ENCODE measurements around the gene PITPNC1. TPM values are rescaled to one million over a fixed set of nuclear protein-coding genes. Genes with fewer than 3 reads are reported as not detected.

The PITPNC1 gene
- total and polyA plus RNA-seq, 2 donors (not counting 3 experiments of a cell fraction or from before 2014, with no cell fraction given): 2.4 to 9.6 TPM

DNA sequence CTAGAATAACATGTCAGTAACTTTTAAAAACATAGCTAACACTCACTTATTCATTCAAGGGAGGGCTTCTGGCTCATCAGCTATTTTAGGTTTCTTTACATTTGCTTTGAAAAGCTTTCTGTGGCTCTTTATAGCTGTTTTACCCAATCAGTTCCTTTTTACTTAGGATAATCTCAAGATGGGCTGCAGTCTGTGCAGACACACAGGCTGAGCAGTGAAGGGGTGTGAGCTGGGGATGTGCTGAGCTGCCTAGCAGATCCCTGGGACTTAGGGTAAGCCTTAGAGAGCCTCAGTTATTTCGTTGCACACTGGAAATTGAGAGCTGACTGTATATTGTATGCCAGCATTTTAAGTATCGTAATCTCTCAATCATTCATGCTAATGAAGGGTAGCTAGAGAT, 310.4 kb downstream of the PITPNC1 start:
- intact Hi-C loops (cut with micrococcal nuclease) (loop anchor here (5.0 kb wide), 2 partner anchors 55 to 130 kb away; no protein-coding TSS in a partner anchor), dilution Hi-C loops (cut with MboI; ENCODE audit: extremely low pct_ligation_motif_present, low sequenced_read_pairs) (no loop called here)
- ChIA-PET CTCF (interaction anchor here (0.7 to 5.3 kb wide), 6 partner anchors 17 to 312 kb away, joined by 3 to 143 read pairs (median 4); partner anchors contain the start of genes NOL11 and PITPNC1), POLR2A (no interaction called here)
- Histone ChIP-seq H3K4me2 (ENCODE audit: insufficient read depth, low read length) (no peak overlapping the region), H3K27me3 (ENCODE audit: control insufficient read depth in 2 of 2, insufficient read depth in 2 of 2, low read length in 2 of 2) (no peaks in the 10 kb centered on the region), H3K9ac (replicated peaks; ENCODE audit: extremely low read depth, insufficient read depth, low read length) (no peak overlapping the region), H3K4me3 (replicated peaks in 1 of 3; ENCODE audit: insufficient read depth in 1 of 3, low read depth in 1 of 3, low read length in 3 of 3) (no peak overlapping the region), H3K36me3 (ENCODE audit: control insufficient read depth in 2 of 2, extremely low read depth in 1 of 2, insufficient read depth in 2 of 2, low read length in 2 of 2) (no peaks in the 10 kb centered on the region), H3K9me1 (replicated peaks; ENCODE audit: control insufficient read depth, extremely low read depth, insufficient read depth, low read length) (no peaks in the 10 kb centered on the region), H2AFZ (ENCODE audit: low read depth, low read length) (no peak overlapping the region), H3K9me3 (replicated peaks; ENCODE audit: control insufficient read depth, insufficient read depth, low read length) (no peaks in the 10 kb centered on the region), H3K79me2 (ENCODE audit: control insufficient read depth, insufficient read depth, low read length) (no peaks in the 10 kb centered on the region), H3K4me1 (ENCODE audit: control insufficient read depth, extremely low read depth, insufficient read depth, low read length) (no peaks in the 10 kb centered on the region), H3K27ac (ENCODE audit: insufficient read depth, low read depth, low read length) (no peak overlapping the region), H4K20me1 (replicated peaks; ENCODE audit: control insufficient read depth, extremely low read depth, insufficient read depth, low read length) (no peaks in the 10 kb centered on the region)
- TF ChIP-seq FOS (IDR thresholded peaks at IDR 0.05; ENCODE audit: borderline replicate concordance, insufficient read depth, low read length) (no peak), EZH2 (IDR thresholded peaks at IDR 0.05; ENCODE audit: borderline replicate concordance, low read depth, low read length, severe bottlenecking) (no peak), POLR2AphosphoS5 (IDR thresholded peaks at IDR 0.05; ENCODE audit: insufficient read depth, low read depth, low read length) (no peak), GATA2 (IDR thresholded peaks at IDR 0.05; ENCODE audit: insufficient read depth, insufficient read length, low read depth, low read length) (no peak), POLR2A (IDR thresholded peaks at IDR 0.05; ENCODE audit: low read depth, low read length) (no peak)
- TF ChIP-seq, protein P1, sequence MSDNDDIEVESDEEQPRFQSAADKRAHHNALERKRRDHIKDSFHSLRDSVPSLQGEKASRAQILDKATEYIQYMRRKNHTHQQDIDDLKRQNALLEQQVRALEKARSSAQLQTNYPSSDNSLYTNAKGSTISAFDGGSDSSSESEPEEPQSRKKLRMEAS (IDR thresholded peaks at IDR 0.05; ENCODE audit: insufficient read depth, insufficient read length): no peak
- TF ChIP-seq, protein P2, sequence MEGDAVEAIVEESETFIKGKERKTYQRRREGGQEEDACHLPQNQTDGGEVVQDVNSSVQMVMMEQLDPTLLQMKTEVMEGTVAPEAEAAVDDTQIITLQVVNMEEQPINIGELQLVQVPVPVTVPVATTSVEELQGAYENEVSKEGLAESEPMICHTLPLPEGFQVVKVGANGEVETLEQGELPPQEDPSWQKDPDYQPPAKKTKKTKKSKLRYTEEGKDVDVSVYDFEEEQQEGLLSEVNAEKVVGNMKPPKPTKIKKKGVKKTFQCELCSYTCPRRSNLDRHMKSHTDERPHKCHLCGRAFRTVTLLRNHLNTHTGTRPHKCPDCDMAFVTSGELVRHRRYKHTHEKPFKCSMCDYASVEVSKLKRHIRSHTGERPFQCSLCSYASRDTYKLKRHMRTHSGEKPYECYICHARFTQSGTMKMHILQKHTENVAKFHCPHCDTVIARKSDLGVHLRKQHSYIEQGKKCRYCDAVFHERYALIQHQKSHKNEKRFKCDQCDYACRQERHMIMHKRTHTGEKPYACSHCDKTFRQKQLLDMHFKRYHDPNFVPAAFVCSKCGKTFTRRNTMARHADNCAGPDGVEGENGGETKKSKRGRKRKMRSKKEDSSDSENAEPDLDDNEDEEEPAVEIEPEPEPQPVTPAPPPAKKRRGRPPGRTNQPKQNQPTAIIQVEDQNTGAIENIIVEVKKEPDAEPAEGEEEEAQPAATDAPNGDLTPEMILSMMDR (IDR thresholded peaks at IDR 0.05; ENCODE audit: extremely low read depth in 1 of 2, insufficient read depth in 1 of 2, low read depth in 1 of 2, low read length in 2 of 2): no peak
- BruUV-seq (replicated peaks): no TSS peak
- FAIRE-seq (no peak), DNase-seq (ENCODE audit: low read depth, low spot score) (no peak)

All from endothelial cell of umbilical vein (primary cell).